IMR-90 (cell line): Measurements from ENCODE around the gene ZDHHC21. TPM values are rescaled to one million over a fixed set of nuclear protein-coding genes. Genes with fewer than 3 reads are reported as not detected.

ENCODE experiments used
- ATAC-seq: fragments of 200-7000 bp; cut with Tn5 transposase; 2 replicates; pipeline ENCODE4 v1.9.1; 2020; ENCODE audit warnings: low read depth, mild to moderate bottlenecking, moderate library complexity
- BruUV-seq: library from RNA; stranded (reverse); fragments of 400-500 nt; replicated peaks from 2 replicates; lab custom pipeline; 2021; lab: Mats Ljungman, UMichigan
- CTCF ChIA-PET: fragments of 300-600 bp; formaldehyde crosslinking; extraction: SDS; loops from one replicate; lab custom pipeline; 2021; ENCODE audit warnings: antibody characterized with exemption; lab: Yijun Ruan, JAX
- POLR2A ChIA-PET: fragments of 300-600 bp; sonication (Branson Sonifier 250); formaldehyde crosslinking; loops from one replicate; lab custom pipeline; 2022; ENCODE audit warnings: antibody characterized with exemption; ENCODE audit not compliant: unreplicated experiment; lab: Charles Lee
- DNase-seq: peaks from one replicate; pipeline ENCODE4 v3.0.0; 2013
- H2AFZ ChIP-seq: replicated peaks from 2 replicates; pipeline ENCODE3; 2013; ENCODE audit warnings: low read length, mild to moderate bottlenecking; ENCODE audit not compliant: poor library complexity
- H2AK5ac ChIP-seq: 2 replicates; pipeline ENCODE4 v1.6.1; 2013; ENCODE audit warnings: low read depth, low read length, inconsistent platforms
- H2AK9ac ChIP-seq: replicated peaks from 2 replicates; pipeline ENCODE3; 2013; ENCODE audit warnings: mild to moderate bottlenecking, low read depth, low read length, moderate library complexity; ENCODE audit not compliant: poor library complexity
- H2BK120ac ChIP-seq: 2 replicates; pipeline ENCODE4 v1.6.1; 2013; ENCODE audit warnings: low read depth, low read length, inconsistent platforms
- H2BK15ac ChIP-seq: 3 replicates; pipeline ENCODE4 v1.6.1; 2013; ENCODE audit warnings: low read depth, low read length, inconsistent platforms
- H2BK20ac ChIP-seq: 2 replicates; pipeline ENCODE4 v1.6.1; 2013; ENCODE audit warnings: low read depth, mild to moderate bottlenecking, inconsistent platforms, low read length, moderate library complexity
- H2BK5ac ChIP-seq: 2 replicates; pipeline ENCODE4 v1.6.1; 2013; ENCODE audit warnings: mild to moderate bottlenecking, low read depth, low read length, inconsistent platforms; ENCODE audit not compliant: poor library complexity, severe bottlenecking
- H3K14ac ChIP-seq: replicated peaks from 2 replicates; pipeline ENCODE4 v1.6.1; 2013; ENCODE audit warnings: low read depth, low read length, inconsistent platforms
- H3K18ac ChIP-seq: 2 replicates; pipeline ENCODE4 v1.6.1; 2013; ENCODE audit warnings: low read depth, low read length, control low read depth
- H3K23ac ChIP-seq: 2 replicates; pipeline ENCODE4 v1.6.1; 2013; ENCODE audit warnings: low read depth, low read length, inconsistent platforms
- H3K27ac ChIP-seq: 2 replicates; pipeline ENCODE4 v1.5.1; 2013; ENCODE audit warnings: mild to moderate bottlenecking, control low read depth, low read length; ENCODE audit not compliant: insufficient read depth
- H3K27me3 ChIP-seq: 2 replicates; pipeline ENCODE4 v1.6.1; 2013; ENCODE audit warnings: low read length; ENCODE audit not compliant: control insufficient read depth, insufficient read depth
- H3K36me3 ChIP-seq: 2 replicates; pipeline ENCODE4 v1.6.1; 2013; ENCODE audit warnings: low read length, mixed read lengths; ENCODE audit not compliant: control insufficient read depth, insufficient read depth
- H3K4ac ChIP-seq: 2 replicates; pipeline ENCODE4 v1.6.1; 2013; ENCODE audit warnings: low read depth, low read length, inconsistent platforms
- H3K4me1 ChIP-seq: 2 replicates; pipeline ENCODE4 v1.6.1; 2013; ENCODE audit warnings: low read length, mixed read lengths; ENCODE audit not compliant: control insufficient read depth, insufficient read depth
- H3K4me2 ChIP-seq: 2 replicates; pipeline ENCODE4 v1.6.1; 2013; ENCODE audit warnings: low read depth, mild to moderate bottlenecking, control low read depth, low read length, moderate library complexity
- H3K4me3 ChIP-seq: 2 replicates; pipeline ENCODE4 v1.5.1; 2013; ENCODE audit warnings: low read depth, mild to moderate bottlenecking, control low read depth, low read length, moderate library complexity; ENCODE audit not compliant: insufficient read depth
- H3K56ac ChIP-seq: 2 replicates; pipeline ENCODE4 v1.6.1; 2013; ENCODE audit warnings: low read length, inconsistent platforms; ENCODE audit not compliant: insufficient read depth; ENCODE audit errors: extremely low read depth
- H3K79me1 ChIP-seq, 2 experiments: 2 replicates each; pipeline ENCODE4 v1.6.1; 2013; ENCODE audit warnings: low read length in 2 of 2, inconsistent platforms in 1 of 2, low read depth in 1 of 2
- H3K9ac ChIP-seq: 2 replicates; pipeline ENCODE4 v1.6.1; 2013; ENCODE audit warnings: low read depth, low read length, control low read depth
- H3K9me1 ChIP-seq: 2 replicates; pipeline ENCODE4 v1.6.1; 2013; ENCODE audit warnings: low read length, inconsistent platforms; ENCODE audit not compliant: insufficient read depth
- H3K9me3 ChIP-seq: 2 replicates; pipeline ENCODE4 v1.6.1; 2013; ENCODE audit warnings: low read length; ENCODE audit not compliant: control insufficient read depth, insufficient read depth
- H4K20me1 ChIP-seq: 2 replicates; pipeline ENCODE4 v1.6.1; 2013; ENCODE audit warnings: low read length, inconsistent platforms; ENCODE audit not compliant: insufficient read depth
- H4K5ac ChIP-seq: 2 replicates; pipeline ENCODE4 v1.6.1; 2013; ENCODE audit warnings: mild to moderate bottlenecking, low read depth, low read length, control low read depth
- H4K8ac ChIP-seq, 2 experiments: 2 replicates each; pipeline ENCODE4 v1.6.1; 2013; ENCODE audit warnings: low read depth in 2 of 2, low read length in 2 of 2, control low read depth in 1 of 2, inconsistent platforms in 1 of 2
- H4K91ac ChIP-seq: 2 replicates; pipeline ENCODE4 v1.6.1; 2013; ENCODE audit warnings: low read depth, low read length, inconsistent platforms; ENCODE audit not compliant: insufficient read depth
- BHLHE40 ChIP-seq: fragments of 150-350 bp; IDR thresholded peaks from 2 replicates; pipeline ENCODE4 v1.6.1; 2016; ENCODE audit warnings: mild to moderate bottlenecking, low read depth, low read length
- CEBPB ChIP-seq: IDR thresholded peaks from 2 replicates; pipeline ENCODE4 v1.6.1; 2012; ENCODE audit warnings: low read depth, low read length, improper control_type of control experiment
- CHD1 ChIP-seq: IDR thresholded peaks from 2 replicates; pipeline ENCODE4 v1.6.1; 2012; ENCODE audit warnings: low read depth, low read length, improper control_type of control experiment
- CTCF ChIP-seq: conservative IDR thresholded peaks from 2 replicates; pipeline ENCODE4 v1.5.1; 2012; ENCODE audit warnings: mild to moderate bottlenecking, low read depth, low read length, improper control_type of control experiment
- ELK1 ChIP-seq: fragments of 150-350 bp; IDR thresholded peaks from 2 replicates; pipeline ENCODE4 v1.6.1; 2016; ENCODE audit warnings: low read depth, mild to moderate bottlenecking, low read length, moderate library complexity, borderline replicate concordance
- FOS ChIP-seq: fragments of 150-350 bp; IDR thresholded peaks from 2 replicates; pipeline ENCODE4 v1.6.1; 2016; ENCODE audit warnings: low read depth, low read length
- MAFK ChIP-seq: IDR thresholded peaks from 2 replicates; pipeline ENCODE4 v1.6.1; 2012; ENCODE audit warnings: low read depth, low read length, improper control_type of control experiment
- MAZ ChIP-seq: IDR thresholded peaks from 2 replicates; pipeline ENCODE4 v1.6.1; 2012; ENCODE audit warnings: low read depth, mild to moderate bottlenecking, low read length, improper control_type of control experiment, moderate library complexity, borderline replicate concordance
- MXI1 ChIP-seq: IDR thresholded peaks from 2 replicates; pipeline ENCODE4 v1.6.1; 2012; ENCODE audit warnings: low read depth, mild to moderate bottlenecking, low read length, moderate library complexity, borderline replicate concordance
- NFE2L2 ChIP-seq: fragments of 150-350 bp; IDR thresholded peaks from 2 replicates; pipeline ENCODE4 v1.6.1; 2016; ENCODE audit warnings: low read depth, mild to moderate bottlenecking, low read length
- POLR2A ChIP-seq: IDR thresholded peaks from 2 replicates; pipeline ENCODE4 v1.6.1; 2012; ENCODE audit warnings: mild to moderate bottlenecking, low read depth, low read length
- RAD21 ChIP-seq: IDR thresholded peaks from 2 replicates; pipeline ENCODE4 v1.6.1; 2012; ENCODE audit warnings: low read length, improper control_type of control experiment
- RCOR1 ChIP-seq: IDR thresholded peaks from 2 replicates; pipeline ENCODE4 v1.6.1; 2012; ENCODE audit warnings: mild to moderate bottlenecking, low read length, improper control_type of control experiment; ENCODE audit not compliant: insufficient replicate concordance
- RFX5 ChIP-seq: IDR thresholded peaks from 2 replicates; pipeline ENCODE4 v1.8.0; 2012; ENCODE audit warnings: low read depth, mild to moderate bottlenecking, low read length, moderate library complexity
- SMC3 ChIP-seq: fragments of 150-350 bp; IDR thresholded peaks from 2 replicates; pipeline ENCODE4 v1.6.1; 2016; ENCODE audit warnings: low read depth, mild to moderate bottlenecking, antibody characterized with exemption, low read length, moderate library complexity
- WGBS, 2 experiments: methylation state at CpG; one replicate each; pipeline versions ENCODE4 v1.1.5 to v1.1.7; 2013; ENCODE audit warnings: missing lambda C conversion rate in 2 of 2; ENCODE audit not compliant: insufficient read length in 1 of 2; ENCODE audit errors: extremely low coverage in 2 of 2; 5-methylcytosine and 5-hydroxymethylcytosine counted together
- dilution Hi-C: fragments of 300-500 bp; cut with HindIII; formaldehyde crosslinking; loops from one replicate; pipeline ENCODE4 v1.14.3; 2018; ENCODE audit warnings: low sequenced_read_pairs; ENCODE audit not compliant: unreplicated experiment
- in situ Hi-C: fragments of 300-500 bp; cut with MboI; formaldehyde crosslinking; loops from 3 replicates; pipeline ENCODE4 v1.14.3; 2019; ENCODE audit warnings: low sequenced_read_pairs, inconsistent platforms, mixed read lengths
- intact Hi-C: fragments of 100-400 bp; cut with micrococcal nuclease; formaldehyde crosslinking; loops from 2 replicates; pipeline ENCODE4 v1.10.0; 2022
- polyA plus RNA-seq, 3 experiments: library from polyadenylated mRNA; depleted of rRNA; stranded (reverse); fragments of >200 nt; gene quantifications; 2 replicates each; pipeline ENCODE4 v1.2.3, GENCODE V29; 2012; ENCODE audit warnings: low replicate concordance in 1 of 3
- total RNA-seq: library from RNA; depleted of rRNA; stranded (reverse); fragments of >200 nt; gene quantifications from 2 replicates; pipeline ENCODE4 v1.2.3, GENCODE V29; 2012
- TF ChIP-seq, protein P1 (sequence below): fragments of 150-350 bp; IDR thresholded peaks from 2 replicates; pipeline ENCODE4 v1.6.1; 2017; ENCODE audit warnings: mild to moderate bottlenecking, antibody characterized with exemption, low read length, low read depth

The ZDHHC21 gene
- total and polyA plus RNA-seq, 2 of the 4 experiments (the other 2 are of a cell fraction), result 2.8 to 4.5 TPM

DNA sequence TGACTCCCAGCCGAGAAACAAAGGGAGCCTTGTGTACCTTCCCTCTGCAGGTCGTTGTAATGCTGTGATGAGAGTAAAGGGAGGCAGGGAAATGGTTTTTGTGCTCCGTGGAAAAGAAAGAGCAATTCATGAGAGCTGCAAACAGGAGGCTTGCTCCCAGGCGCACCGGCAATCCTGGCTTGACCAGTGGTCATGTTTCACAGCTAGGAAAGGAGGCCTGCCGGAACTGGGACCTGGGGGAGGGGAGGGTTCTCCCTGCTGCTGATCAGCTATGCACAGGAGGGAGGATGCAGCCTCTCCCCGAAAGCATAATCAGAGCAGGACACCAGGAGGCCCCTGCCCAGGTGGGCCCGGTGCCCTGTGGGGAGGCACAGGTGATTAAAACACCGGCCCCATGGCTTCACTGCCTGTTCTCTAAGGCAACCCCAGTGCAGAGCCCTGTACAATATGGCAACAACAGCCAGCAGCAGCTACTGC, 131.3 kb downstream of the ZDHHC21 start:
- no peaks in the 10 kb centered on the region for H3K4me1 ChIP-seq
- H2BK20ac ChIP-seq, result no peak overlapping the region
- no TSS peak for BruUV-seq
- no peak overlapping the region for H2BK15ac ChIP-seq
- H2AFZ ChIP-seq, result no peak overlapping the region
- no peak overlapping the region for H3K56ac ChIP-seq
- no peak overlapping the region for H4K91ac ChIP-seq
- H4K20me1 ChIP-seq, result no peaks in the 10 kb centered on the region
- TF ChIP-seq, protein P1, sequence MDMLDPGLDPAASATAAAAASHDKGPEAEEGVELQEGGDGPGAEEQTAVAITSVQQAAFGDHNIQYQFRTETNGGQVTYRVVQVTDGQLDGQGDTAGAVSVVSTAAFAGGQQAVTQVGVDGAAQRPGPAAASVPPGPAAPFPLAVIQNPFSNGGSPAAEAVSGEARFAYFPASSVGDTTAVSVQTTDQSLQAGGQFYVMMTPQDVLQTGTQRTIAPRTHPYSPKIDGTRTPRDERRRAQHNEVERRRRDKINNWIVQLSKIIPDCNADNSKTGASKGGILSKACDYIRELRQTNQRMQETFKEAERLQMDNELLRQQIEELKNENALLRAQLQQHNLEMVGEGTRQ, result no peak
- TF ChIP-seq RCOR1 (no peak), RAD21 (no peak), POLR2A (no peak), NFE2L2 (no peak), CHD1 (no peak), SMC3 (no peak), MAZ (no peak), BHLHE40 (no peak), CEBPB (no peak), CTCF (no peak), MAFK (no peak), FOS (no peak), RFX5 (no peak), ELK1 (no peak), MXI1 (no peak)
- ATAC-seq (no peak), DNase-seq (no peak)
- POLR2A ChIA-PET, result no interaction called here
- no peak overlapping the region for H3K23ac ChIP-seq
- H3K27me3 ChIP-seq, result no peaks in the 10 kb centered on the region; the same call in 1 of the 2 replicates
- no peak overlapping the region for H2AK9ac ChIP-seq
- CTCF ChIA-PET, result no interaction called here
- no peak overlapping the region for H3K14ac ChIP-seq
- H4K5ac ChIP-seq, result no peak overlapping the region
- H2BK5ac ChIP-seq, result no peak overlapping the region
- H2BK120ac ChIP-seq, result no peak overlapping the region
- H3K4me2 ChIP-seq, result no peak overlapping the region
- no peak overlapping the region for H3K27ac ChIP-seq
- H3K4me3 ChIP-seq, result no peak overlapping the region
- intact Hi-C loops (no loop called here), in situ Hi-C loops (no loop called here), dilution Hi-C loops (no loop called here)
- no peak overlapping the region for H4K8ac ChIP-seq
- H3K18ac ChIP-seq, result no peak overlapping the region
- no peak overlapping the region for H2AK5ac ChIP-seq
- no peak overlapping the region for H3K9ac ChIP-seq
- WGBS, 2 experiments, result 0% methylated on average over 1 of the region's 9 CpGs; no CpG with 5 or more reads in 1 of the 2 experiments
- H3K9me1 ChIP-seq, result no peaks in the 10 kb centered on the region
- H3K36me3 ChIP-seq, result no peaks in the 10 kb centered on the region
- H3K9me3 ChIP-seq, result no peaks in the 10 kb centered on the region
- H3K79me1 ChIP-seq, result no peaks in the 10 kb centered on the region
- H3K4ac ChIP-seq, result no peak overlapping the region
